PFSK-1 (cell line): ENCODE results near the gene ACOT4.
"Not testable (repeated sequence)": the region's sequence is repeated elsewhere in the genome, so short reads cannot be mapped to it uniquely, and the experiment has no call there.

Experiments
- FOXP2 ChIP-seq: optimal IDR thresholded peaks from 2 replicates; pipeline ENCODE3; 2011; ENCODE audit warnings: borderline replicate concordance, control low read depth, inconsistent platforms; ENCODE audit not compliant: insufficient read depth; ENCODE audit errors: extremely low read length, extremely low read depth
- POLR2AphosphoS5 ChIP-seq: IDR thresholded peaks from 2 replicates; pipeline ENCODE4 v1.6.1; 2012; ENCODE audit warnings: low read depth, mild to moderate bottlenecking, control low read depth, low read length, moderate library complexity
- SIN3A ChIP-seq: IDR thresholded peaks from 2 replicates; pipeline ENCODE4 v1.6.1; 2012; ENCODE audit warnings: mild to moderate bottlenecking, low read length, moderate library complexity, borderline replicate concordance; ENCODE audit not compliant: insufficient read depth
- TAF1 ChIP-seq: IDR thresholded peaks from 2 replicates; pipeline ENCODE4 v1.6.1; 2012; ENCODE audit warnings: low read length, control low read depth, borderline replicate concordance; ENCODE audit not compliant: insufficient read depth
- TF ChIP-seq, protein P1 (sequence below), 2 experiments: IDR thresholded peaks; 2 replicates each; pipeline versions ENCODE4 v1.6.1 to v1.8.0; 2011 to 2012; ENCODE audit warnings: low read depth in 2 of 2, low read length in 2 of 2, control low read depth in 1 of 2, inconsistent platforms in 1 of 2, mild to moderate bottlenecking in 1 of 2, moderate library complexity in 1 of 2; ENCODE audit not compliant: insufficient read depth in 1 of 2

Gene ACOT4

DNA sequence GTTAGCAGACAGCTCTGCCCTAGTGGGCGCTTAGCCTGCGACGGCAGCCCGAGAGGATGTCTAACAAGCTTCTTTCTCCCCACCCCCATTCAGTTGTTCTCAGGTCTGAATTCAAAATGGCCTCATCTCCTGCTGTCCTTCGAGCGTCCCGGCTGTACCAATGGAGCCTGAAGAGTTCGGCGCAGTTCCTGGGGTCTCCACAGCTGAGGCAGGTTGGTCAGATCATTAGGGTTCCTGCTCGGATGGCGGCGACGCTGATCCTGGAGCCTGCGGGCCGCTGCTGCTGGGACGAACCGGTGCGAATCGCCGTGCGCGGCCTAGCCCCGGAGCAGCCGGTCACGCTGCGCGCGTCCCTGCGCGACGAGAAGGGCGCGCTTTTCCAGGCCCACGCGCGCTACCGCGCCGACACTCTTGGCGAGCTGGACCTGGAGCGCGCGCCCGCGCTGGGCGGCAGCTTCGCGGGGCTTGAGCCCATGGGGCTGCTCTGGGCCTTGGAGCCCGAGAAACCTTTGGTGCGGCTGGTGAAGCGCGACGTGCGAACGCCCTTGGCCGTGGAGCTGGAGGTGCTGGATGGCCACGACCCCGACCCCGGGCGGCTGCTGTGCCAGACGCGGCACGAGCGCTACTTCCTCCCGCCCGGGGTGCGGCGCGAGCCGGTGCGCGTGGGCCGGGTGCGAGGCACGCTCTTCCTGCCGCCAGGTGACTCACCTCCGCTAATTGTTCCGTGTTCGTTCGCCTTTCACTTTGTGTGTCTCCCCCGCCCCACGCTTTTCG, 22.3 kb upstream of the ACOT4 start, which contains the start of gene ACOT2:
ACOT2 (plus strand) TSS at position 29 of the 774 bp plus-strand sequence; CDS start at position 57, 28 bp downstream.
- not testable (repeated sequence) for TF ChIP-seq POLR2AphosphoS5, SIN3A, TAF1

DNA sequence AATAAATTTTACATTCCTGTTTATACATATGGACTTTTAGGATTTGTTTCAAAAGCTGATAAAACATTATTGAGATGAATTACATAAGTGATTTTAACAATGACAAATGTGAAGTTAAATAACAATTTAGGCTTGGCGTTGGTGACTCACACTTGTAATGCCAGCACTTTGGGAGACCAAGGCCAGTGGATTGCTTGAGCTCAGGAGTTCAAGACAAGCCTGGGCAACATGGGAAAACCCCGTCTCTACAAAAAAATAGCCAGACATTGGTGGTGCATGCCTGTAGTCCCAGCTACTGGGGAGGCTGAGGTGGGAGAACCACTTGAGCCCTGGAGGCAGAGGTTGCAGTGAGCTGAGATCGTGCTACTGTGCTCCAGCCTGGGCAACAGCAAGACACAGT, 15.3 kb upstream of the ACOT4 start:
- TF ChIP-seq TAF1: no peak
- TF ChIP-seq, protein P1, sequence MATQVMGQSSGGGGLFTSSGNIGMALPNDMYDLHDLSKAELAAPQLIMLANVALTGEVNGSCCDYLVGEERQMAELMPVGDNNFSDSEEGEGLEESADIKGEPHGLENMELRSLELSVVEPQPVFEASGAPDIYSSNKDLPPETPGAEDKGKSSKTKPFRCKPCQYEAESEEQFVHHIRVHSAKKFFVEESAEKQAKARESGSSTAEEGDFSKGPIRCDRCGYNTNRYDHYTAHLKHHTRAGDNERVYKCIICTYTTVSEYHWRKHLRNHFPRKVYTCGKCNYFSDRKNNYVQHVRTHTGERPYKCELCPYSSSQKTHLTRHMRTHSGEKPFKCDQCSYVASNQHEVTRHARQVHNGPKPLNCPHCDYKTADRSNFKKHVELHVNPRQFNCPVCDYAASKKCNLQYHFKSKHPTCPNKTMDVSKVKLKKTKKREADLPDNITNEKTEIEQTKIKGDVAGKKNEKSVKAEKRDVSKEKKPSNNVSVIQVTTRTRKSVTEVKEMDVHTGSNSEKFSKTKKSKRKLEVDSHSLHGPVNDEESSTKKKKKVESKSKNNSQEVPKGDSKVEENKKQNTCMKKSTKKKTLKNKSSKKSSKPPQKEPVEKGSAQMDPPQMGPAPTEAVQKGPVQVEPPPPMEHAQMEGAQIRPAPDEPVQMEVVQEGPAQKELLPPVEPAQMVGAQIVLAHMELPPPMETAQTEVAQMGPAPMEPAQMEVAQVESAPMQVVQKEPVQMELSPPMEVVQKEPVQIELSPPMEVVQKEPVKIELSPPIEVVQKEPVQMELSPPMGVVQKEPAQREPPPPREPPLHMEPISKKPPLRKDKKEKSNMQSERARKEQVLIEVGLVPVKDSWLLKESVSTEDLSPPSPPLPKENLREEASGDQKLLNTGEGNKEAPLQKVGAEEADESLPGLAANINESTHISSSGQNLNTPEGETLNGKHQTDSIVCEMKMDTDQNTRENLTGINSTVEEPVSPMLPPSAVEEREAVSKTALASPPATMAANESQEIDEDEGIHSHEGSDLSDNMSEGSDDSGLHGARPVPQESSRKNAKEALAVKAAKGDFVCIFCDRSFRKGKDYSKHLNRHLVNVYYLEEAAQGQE (IDR thresholded peaks at IDR 0.05; ENCODE audit: insufficient read depth in 1 of 2, low read depth in 2 of 2, low read length in 2 of 2): no peak
- no peak for TF ChIP-seq POLR2AphosphoS5

DNA sequence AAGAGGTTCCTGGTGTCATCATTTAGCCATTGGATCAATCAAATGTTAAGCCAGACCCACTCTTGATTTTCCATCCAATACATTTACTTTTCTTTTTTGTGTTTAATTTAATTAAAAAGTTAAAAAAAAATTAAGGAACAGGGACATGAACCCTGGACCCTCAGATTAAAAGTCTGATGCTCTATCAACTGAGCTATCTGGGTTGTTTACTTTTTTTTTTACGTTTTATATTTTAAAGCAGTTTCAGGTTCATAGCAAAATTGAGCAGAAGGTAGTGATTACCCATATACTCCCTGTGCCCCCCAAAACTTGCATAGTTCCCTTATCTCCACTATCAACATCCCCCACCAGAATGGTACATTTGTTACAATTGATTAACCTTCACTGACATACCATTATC, 3.0 kb upstream of the ACOT4 start:
- TF ChIP-seq FOXP2 (no peak), SIN3A (no peak), TAF1 (no peak), POLR2AphosphoS5 (no peak)
- TF ChIP-seq, protein P1 (IDR thresholded peaks at IDR 0.05; ENCODE audit: insufficient read depth in 1 of 2, low read depth in 2 of 2, low read length in 2 of 2): no peak

DNA sequence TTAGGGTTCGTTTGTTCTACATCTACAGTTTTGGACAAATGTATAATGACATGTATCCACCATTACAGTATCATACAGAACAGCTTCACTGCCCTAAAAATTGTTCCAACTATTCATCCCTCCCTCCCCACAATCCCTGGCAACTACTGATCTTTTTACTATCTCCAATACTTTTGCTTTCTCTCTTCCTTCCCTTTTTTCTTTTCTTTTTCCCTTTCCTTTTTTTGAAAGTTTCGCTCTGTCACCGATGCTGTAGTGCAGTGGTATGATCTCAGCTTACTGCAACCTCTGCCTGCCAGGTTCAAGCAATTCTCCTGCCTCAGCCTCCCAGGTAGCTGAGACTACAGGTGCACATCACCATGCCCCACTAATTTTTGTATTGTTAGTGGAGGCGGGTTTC, 2.6 kb upstream of the ACOT4 start:
- TF ChIP-seq, protein P1 (IDR thresholded peaks at IDR 0.05; ENCODE audit: insufficient read depth in 1 of 2, low read depth in 2 of 2, low read length in 2 of 2): no peak
- TF ChIP-seq POLR2AphosphoS5 (no peak), FOXP2 (no peak), TAF1 (no peak), SIN3A (no peak)

DNA sequence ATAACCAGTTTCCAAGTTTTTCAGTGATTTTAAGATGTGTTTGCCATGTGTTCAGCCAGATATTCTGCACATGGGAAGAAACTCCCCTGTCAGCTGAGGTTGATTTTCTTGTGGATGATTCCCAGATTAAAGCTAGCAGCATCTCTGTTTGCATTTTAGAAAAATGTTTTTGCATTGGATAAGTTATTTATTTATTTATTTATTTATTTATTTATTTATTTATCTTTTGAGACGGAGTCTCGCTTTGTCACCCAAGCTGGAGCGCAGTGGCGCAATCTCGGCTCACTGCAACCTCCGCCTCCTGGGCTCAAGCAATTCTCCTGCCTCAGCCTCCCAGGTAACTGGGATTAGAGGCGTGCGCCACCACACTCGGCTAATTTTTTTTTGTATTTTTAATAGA, 2.8 kb downstream of the ACOT4 start:
- no peak for TF ChIP-seq POLR2AphosphoS5
- TF ChIP-seq FOXP2: no peak
- no peak for TF ChIP-seq SIN3A
- no peak for TF ChIP-seq TAF1
- TF ChIP-seq, protein P1 (IDR thresholded peaks at IDR 0.05; ENCODE audit: insufficient read depth in 1 of 2, low read depth in 2 of 2, low read length in 2 of 2): no peak
